Lower leg skin (tissue), 3 donors: ENCODE data around the gene AP1M1.

Experiments used
- POLR2A ChIP-seq, 2 donors: fragments of 450-650 bp; IDR thresholded peaks; one replicate each; pipeline ENCODE4 v1.6.1; 2016 to 2017; ENCODE audit warnings: antibody characterized with exemption in 2 of 2, mild to moderate bottlenecking in 1 of 2, moderate library complexity in 1 of 2
- TF ChIP-seq, protein P1 (sequence below), 3 donors: fragments of 450-650 bp; IDR thresholded peaks; one replicate each; pipeline ENCODE4 v1.5.1; 2016; ENCODE audit warnings: antibody characterized with exemption in 3 of 3, mild to moderate bottlenecking in 3 of 3, moderate library complexity in 2 of 3

DNA sequence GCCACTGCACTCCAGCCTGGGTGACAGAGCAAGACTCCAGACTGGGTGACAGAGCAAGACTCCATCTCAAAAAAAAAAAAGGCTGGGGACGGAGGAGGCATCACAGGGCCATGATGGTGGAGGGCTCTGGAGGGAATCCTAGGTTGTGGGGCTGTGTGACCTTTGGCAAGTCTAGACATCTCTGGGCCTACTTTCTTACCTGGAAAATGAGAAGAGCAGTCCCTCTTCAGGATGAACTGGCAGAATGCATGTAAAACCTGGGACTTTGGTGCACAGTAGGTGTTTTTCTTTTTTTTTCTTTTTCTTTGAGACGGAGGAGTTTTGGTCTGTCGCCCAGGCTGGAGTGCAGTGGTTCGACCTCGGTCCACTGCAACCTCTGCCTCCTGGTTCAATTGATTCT is 38.1 kb upstream of the AP1M1 start:
- TF ChIP-seq, protein P1, sequence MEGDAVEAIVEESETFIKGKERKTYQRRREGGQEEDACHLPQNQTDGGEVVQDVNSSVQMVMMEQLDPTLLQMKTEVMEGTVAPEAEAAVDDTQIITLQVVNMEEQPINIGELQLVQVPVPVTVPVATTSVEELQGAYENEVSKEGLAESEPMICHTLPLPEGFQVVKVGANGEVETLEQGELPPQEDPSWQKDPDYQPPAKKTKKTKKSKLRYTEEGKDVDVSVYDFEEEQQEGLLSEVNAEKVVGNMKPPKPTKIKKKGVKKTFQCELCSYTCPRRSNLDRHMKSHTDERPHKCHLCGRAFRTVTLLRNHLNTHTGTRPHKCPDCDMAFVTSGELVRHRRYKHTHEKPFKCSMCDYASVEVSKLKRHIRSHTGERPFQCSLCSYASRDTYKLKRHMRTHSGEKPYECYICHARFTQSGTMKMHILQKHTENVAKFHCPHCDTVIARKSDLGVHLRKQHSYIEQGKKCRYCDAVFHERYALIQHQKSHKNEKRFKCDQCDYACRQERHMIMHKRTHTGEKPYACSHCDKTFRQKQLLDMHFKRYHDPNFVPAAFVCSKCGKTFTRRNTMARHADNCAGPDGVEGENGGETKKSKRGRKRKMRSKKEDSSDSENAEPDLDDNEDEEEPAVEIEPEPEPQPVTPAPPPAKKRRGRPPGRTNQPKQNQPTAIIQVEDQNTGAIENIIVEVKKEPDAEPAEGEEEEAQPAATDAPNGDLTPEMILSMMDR (IDR thresholded peaks at IDR 0.05): no peak
- no peak for TF ChIP-seq POLR2A (IDR thresholded peaks at IDR 0.05)
